ENCODE measurements around the gene C11orf71. TPM values are rescaled to one million over a fixed set of nuclear protein-coding genes. Genes with fewer than 3 reads are reported as not detected.

C11orf71 gene, protein sequence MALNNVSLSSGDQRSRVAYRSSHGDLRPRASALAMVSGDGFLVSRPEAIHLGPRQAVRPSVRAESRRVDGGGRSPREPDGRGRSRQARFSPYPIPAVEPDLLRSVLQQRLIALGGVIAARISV
- 3.1 and 3.6 TPM in 2 replicates for polyA plus RNA-seq

DNA sequence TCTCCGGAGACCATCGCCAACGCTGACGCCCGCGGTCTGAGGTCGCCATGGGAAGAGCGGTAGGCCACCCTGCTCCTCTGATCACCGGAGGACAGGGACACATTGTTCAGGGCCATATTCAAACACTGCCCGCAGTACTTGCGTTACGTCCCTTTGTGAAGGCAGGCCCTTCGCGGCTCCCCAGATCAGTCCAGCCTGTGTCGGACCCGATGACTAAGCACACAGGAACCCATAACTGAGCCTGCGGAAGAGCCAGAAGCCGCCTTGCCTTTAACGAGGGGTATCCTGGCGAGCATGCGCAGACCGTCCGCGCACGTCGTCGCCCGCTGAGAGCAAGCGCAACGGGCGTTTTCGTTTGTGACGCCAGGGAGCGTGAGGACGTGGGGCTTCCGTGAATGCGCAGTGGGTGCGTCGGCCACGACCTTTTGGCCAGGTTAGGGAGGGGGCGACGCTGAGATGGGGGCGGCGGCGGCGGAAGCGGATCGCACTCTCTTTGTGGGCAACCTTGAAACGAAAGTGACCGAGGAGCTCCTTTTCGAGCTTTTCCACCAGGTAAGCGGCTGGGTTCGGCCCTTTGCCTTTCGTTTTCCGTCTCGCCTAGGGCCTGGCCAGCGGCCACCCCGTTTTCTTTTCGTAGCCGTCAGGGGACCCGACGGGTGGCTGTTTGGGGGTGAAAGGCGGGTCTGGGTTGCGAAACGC lies at the start of gene C11orf71, which contains the start of gene RBM7:
Gene C11orf71 (minus strand): TSS at position 296 of the 699 bp plus-strand sequence. CDS start 180 bp downstream, at position 116.
Gene RBM7 (plus strand): TSS at position 451 of the 699 bp plus-strand sequence. CDS start 6 bp downstream, at position 457.

DNA sequence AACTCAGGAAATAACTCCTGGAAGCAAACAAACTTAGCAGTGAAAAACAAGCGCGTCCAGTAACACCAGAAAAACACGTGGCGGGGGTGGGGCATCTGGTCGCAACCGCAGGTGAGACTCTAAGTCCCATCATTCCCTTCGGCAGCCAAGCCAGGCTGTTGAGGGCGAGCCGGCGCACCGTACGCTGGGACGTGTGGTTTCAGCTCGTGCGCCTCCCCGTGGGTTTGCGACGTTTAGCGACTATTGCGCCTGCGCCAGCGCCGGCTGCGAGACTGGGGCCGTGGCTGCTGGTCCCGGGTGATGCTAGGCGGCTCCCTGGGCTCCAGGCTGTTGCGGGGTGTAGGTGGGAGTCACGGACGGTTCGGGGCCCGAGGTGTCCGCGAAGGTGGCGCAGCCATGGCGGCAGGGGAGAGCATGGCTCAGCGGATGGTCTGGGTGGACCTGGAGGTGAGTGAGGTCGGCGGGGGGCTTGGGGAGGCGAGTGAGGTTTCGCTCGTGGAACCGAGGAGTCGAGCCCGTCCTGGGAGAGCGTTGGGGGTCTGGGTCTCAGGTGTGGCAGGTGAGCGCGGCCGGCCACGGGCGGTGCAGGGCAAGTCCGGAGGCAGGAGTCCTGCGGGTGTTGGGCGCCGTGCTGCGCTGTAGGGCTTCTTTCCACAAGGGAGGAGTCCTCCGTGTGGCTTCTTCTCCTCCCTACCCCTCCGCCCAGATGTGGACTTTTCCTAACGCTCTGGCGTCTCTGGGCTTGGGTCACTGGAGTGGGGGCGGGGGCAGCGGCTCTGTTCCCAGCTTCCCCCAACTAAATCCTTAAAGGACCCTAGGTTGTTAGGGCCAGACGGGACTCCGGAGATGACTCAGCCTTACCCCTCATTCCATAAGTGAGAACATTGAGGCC lies 39.2 kb upstream of the C11orf71 start, which contains the start of gene REXO2:
Gene REXO2 (plus strand): TSS at position 239 of the 892 bp plus-strand sequence. CDS start 62 bp downstream, at position 301.

Other genes starting within 250 kb of the C11orf71 start
- gene NNMT, start 104.1 kb downstream of the C11orf71 start, polyA plus RNA-seq = 4.8 TPM in 1 of 2 replicates, not detected in the other
- gene RBM7, start 155 bp upstream of the C11orf71 start, polyA plus RNA-seq = 6.4 and 8.1 TPM in 2 replicates
- gene REXO2, start 39.0 kb upstream of the C11orf71 start, polyA plus RNA-seq = 58.7 and 68.7 TPM in 2 replicates
- gene NXPE1, start 159.4 kb upstream of the C11orf71 start, polyA plus RNA-seq = not detected in 2 replicates
- not detected in 2 replicates for gene NXPE4, start 195.3 kb upstream of the C11orf71 start, polyA plus RNA-seq